GM19240 (cell line): ENCODE results near the gene PHC2.

Experiments
- DNase-seq: peaks from one replicate; pipeline ENCODE4 v3.0.0; 2011; ENCODE audit warnings: low spot score; ENCODE audit not compliant: insufficient read length

Gene PHC2

GRCh38 chr1:33332881-33333280 is 98.0 kb downstream of the PHC2 start:
- no peak for DNase-seq

GRCh38 chr1:33332357-33332789 is 98.5 kb downstream of the PHC2 start:
- DNase-seq: no peak

GRCh38 chr1:33331444-33332356 is 99.2 kb downstream of the PHC2 start:
- no peak for DNase-seq

GRCh38 chr1:33330906-33331305 is 100.0 kb downstream of the PHC2 start:
- DNase-seq: no peak

GRCh38 chr1:33330361-33330890 is 100.5 kb downstream of the PHC2 start:
- no peak for DNase-seq

- DNase-seq: no peak
Observed at GRCh38 chr1:33329600-33330305, 101.1 kb downstream of the PHC2 start.

- DNase-seq: no peak
Observed at GRCh38 chr1:33328817-33329216, 102.1 kb downstream of the PHC2 start.

GRCh38 chr1:33327587-33328325 is 103.1 kb downstream of the PHC2 start:
- DNase-seq: no peak

- DNase-seq: no peak
Observed at GRCh38 chr1:33326785-33327184, 104.1 kb downstream of the PHC2 start.

GRCh38 chr1:33324677-33325575 is 106.0 kb downstream of the PHC2 start:
- no peak for DNase-seq

- no peak for DNase-seq
Observed at GRCh38 chr1:33323663-33324477, 107.0 kb downstream of the PHC2 start.

GRCh38 chr1:33322870-33323585 is 107.9 kb downstream of the PHC2 start:
- no peak for DNase-seq

- no peak for DNase-seq
Observed at GRCh38 chr1:33322109-33322508, 108.8 kb downstream of the PHC2 start.

GRCh38 chr1:33321178-33321577 is 109.7 kb downstream of the PHC2 start:
- no peak for DNase-seq

- no peak for DNase-seq
Observed at GRCh38 chr1:33320619-33321165, 110.2 kb downstream of the PHC2 start, which contains the start of gene A3GALT2. Gene A3GALT2, minus strand, starts transcription at chr1:33321098. Its CDS starts 0 bp downstream, at chr1:33321098.

GRCh38 chr1:33319949-33320618 is 110.8 kb downstream of the PHC2 start:
- no peak for DNase-seq

- no peak for DNase-seq
Observed at GRCh38 chr1:33319186-33319948, 111.5 kb downstream of the PHC2 start.
